ENCODE measurements around the gene ADGRL3. TPM values are rescaled to one million over a fixed set of nuclear protein-coding genes. Genes with fewer than 3 reads are reported as not detected.

ADGRL3 gene
- total RNA-seq, 3 donors from 2014 or later, result 4.3 to 10.8 (median 4.3) TPM

DNA sequence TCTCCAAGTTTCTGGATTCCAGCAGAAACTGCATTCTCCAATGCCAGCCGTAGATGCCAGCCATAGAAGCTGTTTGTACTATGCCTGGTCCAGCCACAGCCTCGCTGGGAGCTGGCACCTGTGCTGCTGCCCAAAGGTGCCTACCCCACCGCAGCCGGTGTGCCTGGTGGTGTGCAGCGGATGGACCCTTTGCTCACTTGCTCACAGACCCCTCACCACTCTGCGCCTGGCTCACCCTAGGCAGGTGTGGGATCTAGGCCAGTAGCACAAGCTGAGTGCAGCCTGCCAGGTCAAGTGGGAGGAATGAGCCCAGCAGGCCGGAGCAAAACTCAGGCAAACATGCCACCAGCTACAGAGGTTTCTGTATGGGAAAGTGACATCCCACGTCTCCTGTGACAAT is 463.2 kb downstream of the ADGRL3 start:
- Histone ChIP-seq H3K4me1 (ENCODE audit: low read depth) (no peaks in the 10 kb centered on the region), H3K4me3 (no peak overlapping the region), H3K9me3 (no peaks in the 10 kb centered on the region), H3K36me3 (ENCODE audit: low read depth) (no peaks in the 10 kb centered on the region)
- DNase-seq (no peak), ATAC-seq (no peak)
- intact Hi-C loops (cut with DNase I, micrococcal nuclease), result no loop called here
- no peak for TF ChIP-seq CTCF (IDR thresholded peaks at IDR 0.05)

DNA sequence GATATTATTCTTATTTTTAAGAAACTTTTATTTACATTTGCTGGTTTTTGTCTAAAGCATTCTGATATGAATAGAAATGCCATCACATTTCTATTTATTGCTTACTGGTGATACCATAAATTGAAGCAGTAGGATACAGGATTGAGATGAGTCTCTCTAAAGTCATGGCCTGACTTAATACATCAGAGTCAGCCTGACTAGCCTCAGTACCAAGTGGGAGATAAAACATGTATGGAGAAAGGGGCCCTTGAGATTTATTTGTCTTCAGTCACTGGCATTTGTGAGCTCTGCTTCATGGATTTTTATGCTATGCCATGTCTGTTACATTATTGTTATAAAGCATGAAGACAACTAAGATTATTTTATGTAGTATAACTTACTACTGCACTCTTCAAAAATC is 465.5 kb downstream of the ADGRL3 start:
- TF ChIP-seq CTCF (IDR thresholded peaks at IDR 0.05), result no peak
- intact Hi-C loops (cut with DNase I, micrococcal nuclease), result no loop called here
- Histone ChIP-seq H3K9me3 (no peaks in the 10 kb centered on the region), H3K4me1 (ENCODE audit: low read depth) (no peaks in the 10 kb centered on the region), H3K4me3 (no peak overlapping the region), H3K36me3 (ENCODE audit: low read depth) (no peaks in the 10 kb centered on the region)
- ATAC-seq (no peak), DNase-seq (no peak)

GRCh38 chr4:61666244-61666643 is 466.1 kb downstream of the ADGRL3 start:
- no peak overlapping the region for H3K4me3 ChIP-seq
- no peak for TF ChIP-seq CTCF (IDR thresholded peaks at IDR 0.05)
- DNase-seq (no peak), ATAC-seq (no peak)
- intact Hi-C loops (cut with DNase I, micrococcal nuclease), result no loop called here
- no peaks in the 10 kb centered on the region for H3K9me3 ChIP-seq
- no peaks in the 10 kb centered on the region for H3K4me1 ChIP-seq (ENCODE audit: low read depth)
- no peaks in the 10 kb centered on the region for H3K36me3 ChIP-seq (ENCODE audit: low read depth)

GRCh38 chr4:61671599-61671998 is 471.5 kb downstream of the ADGRL3 start:
- H3K9me3 ChIP-seq, result no peaks in the 10 kb centered on the region
- intact Hi-C loops (cut with DNase I, micrococcal nuclease), result no loop called here
- TF ChIP-seq CTCF (IDR thresholded peaks at IDR 0.05), result no peak
- H3K36me3 ChIP-seq (ENCODE audit: low read depth), result no peaks in the 10 kb centered on the region
- no peak for ATAC-seq
- H3K4me3 ChIP-seq, result no peak overlapping the region
- H3K4me1 ChIP-seq (ENCODE audit: low read depth), result no peaks in the 10 kb centered on the region
- no peak for DNase-seq

DNA sequence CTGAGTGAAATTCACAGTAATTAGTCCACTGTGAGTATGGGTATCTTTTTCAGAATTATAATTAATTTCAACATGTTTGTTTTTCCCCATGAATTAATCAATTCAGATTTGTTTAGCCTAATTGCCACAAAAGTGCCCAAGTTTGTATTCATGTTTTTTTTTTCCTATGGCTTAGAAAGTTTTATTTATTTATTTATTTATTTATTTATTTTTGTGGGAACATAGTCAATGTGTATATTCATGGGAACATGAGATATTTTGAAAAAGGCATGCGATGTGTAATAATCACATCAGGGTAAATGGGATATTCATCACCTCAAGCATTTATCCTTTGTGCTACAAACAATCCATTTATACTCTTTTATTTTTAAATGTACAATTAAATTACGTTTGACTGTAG is 475.3 kb downstream of the ADGRL3 start:
- intact Hi-C loops (cut with DNase I, micrococcal nuclease), result no loop called here
- no peak for DNase-seq
- H3K4me3 ChIP-seq, result no peak overlapping the region
- TF ChIP-seq CTCF (IDR thresholded peaks at IDR 0.05), result no peak
- ATAC-seq, result no peak
- H3K4me1 ChIP-seq (ENCODE audit: low read depth), result no peaks in the 10 kb centered on the region
- H3K9me3 ChIP-seq, result no peaks in the 10 kb centered on the region
- H3K36me3 ChIP-seq (ENCODE audit: low read depth), result no peaks in the 10 kb centered on the region

- H3K36me3 ChIP-seq (ENCODE audit: low read depth), result no peaks in the 10 kb centered on the region
- H3K4me1 ChIP-seq (ENCODE audit: low read depth), result no peaks in the 10 kb centered on the region
- no peaks in the 10 kb centered on the region for H3K9me3 ChIP-seq
- intact Hi-C loops (cut with DNase I, micrococcal nuclease), result no loop called here
- no peak overlapping the region for H3K4me3 ChIP-seq
- DNase-seq (no peak), ATAC-seq (no peak)
- no peak for TF ChIP-seq CTCF (IDR thresholded peaks at IDR 0.05)
These were observed 478.2 kb downstream of the ADGRL3 start for GRCh38 chr4:61678297-61678696.
